Right lobe of liver (tissue), 6 donors: ENCODE data around the gene C1orf56. TPM values are rescaled to one million over a fixed set of nuclear protein-coding genes. Genes with fewer than 3 reads are reported as not detected.

Experiments used
- ATAC-seq, 4 donors: fragments of 200-7000 bp; cut with Tn5 transposase; one replicate each; pipeline ENCODE4 v1.9.1; 2020; ENCODE audit warnings: mild to moderate bottlenecking in 4 of 4, moderate library complexity in 4 of 4
- DNase-seq, 3 donors: peaks; one replicate each; pipeline ENCODE4 v3.0.0-alpha.2; 2020
- H3K27ac ChIP-seq, 3 donors: fragments of 200-600 bp; one replicate each; pipeline ENCODE4 v1.8.0; 2022
- H3K27me3 ChIP-seq, 2 donors: fragments of 200-600 bp; one replicate each; pipeline ENCODE4 v1.8.0; 2022
- H3K36me3 ChIP-seq, 4 donors: fragments of 200-600 bp; sonication (generic) in 1 of 4; one replicate each; pipeline versions ENCODE4 v1.5.1 to v1.8.0; 2017 to 2022; ENCODE audit warnings: control low read depth in 1 of 4
- H3K4me1 ChIP-seq, 4 donors: fragments of 200-600 bp; sonication (generic) in 1 of 4; one replicate each; pipeline versions ENCODE4 v1.5.1 to v1.8.0; 2017 to 2022; ENCODE audit warnings: control low read depth in 1 of 4
- H3K4me3 ChIP-seq, 3 donors: fragments of 200-600 bp; one replicate each; pipeline ENCODE4 v1.8.0; 2022
- H3K9me3 ChIP-seq, 4 donors: fragments of 200-600 bp; sonication (generic) in 1 of 4; one replicate each; pipeline versions ENCODE4 v1.5.1 to v1.8.0; 2017 to 2022; ENCODE audit warnings: control low read depth in 1 of 4
- POLR2A ChIP-seq: fragments of 450-650 bp; IDR thresholded peaks from one replicate; pipeline ENCODE4 v1.6.1; 2017; ENCODE audit warnings: antibody characterized with exemption, mild to moderate bottlenecking
- WGBS: methylation state at CpG from one replicate; pipeline ENCODE4 v1.1.6; 2018; ENCODE audit warnings: low coverage, low lambda C conversion rate; ENCODE audit not compliant: insufficient coverage; ENCODE audit errors: missing lambda C conversion rate; 5-methylcytosine and 5-hydroxymethylcytosine counted together
- intact Hi-C, 2 donors: fragments of 100-400 bp; cut with DNase I; formaldehyde crosslinking; loops; one replicate each; pipeline versions ENCODE4 v1.11.2 to v1.14.1; 2022
- total RNA-seq, 6 experiments: library from RNA; depleted of rRNA in 2 of 6; stranded (reverse); fragments of >200 nt in 2 of 6; fragmentation: NEBNext Ultra II Directional in 3 of 6; extraction: Animal tissue kit (Norgen Biotek cat#: 25700) in 3 of 6; gene quantifications; one replicate each; pipeline versions ENCODE4 v1.1.0 to v1.2.4, GENCODE V29; 2016 to 2023
- TF ChIP-seq, protein P1 (sequence below), 4 donors: fragments of 200-600 bp in 3 of 4; fragments of 450-650 bp in 1 of 4; IDR thresholded peaks; one replicate each; pipeline versions ENCODE4 v1.5.1 to v1.8.0; 2016 to 2022; ENCODE audit warnings: antibody characterized with exemption in 4 of 4, mild to moderate bottlenecking in 2 of 4
- donor health status: DM: no; HTN: yes; CAD: no.
- donor health status: DM: no; HTN: no; CAD: no.
- donor health status: DM: no; HTN: no; CAD: no.
- donor health status: DM: no; HTN: yes; CAD: no.
- donor health status: DM: no; HTN: yes; CAD: no.

Gene C1orf56
- total RNA-seq, 6 experiments from 2014 or later = 2.4 to 5.7 (median 3.8) TPM

DNA sequence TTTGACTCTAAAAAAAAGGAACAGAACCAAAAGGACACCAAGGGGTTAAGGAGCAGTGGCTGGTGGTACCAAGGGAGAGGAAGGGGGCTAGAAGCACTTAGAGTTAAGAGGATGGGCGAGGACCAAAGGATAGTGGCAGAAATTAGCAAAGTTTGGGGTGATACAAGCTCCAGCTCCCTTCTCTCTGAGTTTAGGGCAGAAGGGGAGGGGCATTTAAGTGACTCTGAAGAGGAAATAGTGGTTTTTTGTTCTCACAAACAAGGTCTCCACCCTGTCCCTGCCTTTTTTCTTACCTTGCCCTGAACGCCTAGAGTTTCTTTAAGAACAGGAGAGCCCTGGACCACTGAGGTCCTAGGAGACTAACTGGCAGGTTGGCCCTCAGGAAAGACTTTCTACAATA is 8.6 kb downstream of the C1orf56 start:
- H3K36me3 ChIP-seq = peaks cover 6 to 46% (median 22%) of the 10 kb centered on the region in 4 donors
- TF ChIP-seq, protein P1, sequence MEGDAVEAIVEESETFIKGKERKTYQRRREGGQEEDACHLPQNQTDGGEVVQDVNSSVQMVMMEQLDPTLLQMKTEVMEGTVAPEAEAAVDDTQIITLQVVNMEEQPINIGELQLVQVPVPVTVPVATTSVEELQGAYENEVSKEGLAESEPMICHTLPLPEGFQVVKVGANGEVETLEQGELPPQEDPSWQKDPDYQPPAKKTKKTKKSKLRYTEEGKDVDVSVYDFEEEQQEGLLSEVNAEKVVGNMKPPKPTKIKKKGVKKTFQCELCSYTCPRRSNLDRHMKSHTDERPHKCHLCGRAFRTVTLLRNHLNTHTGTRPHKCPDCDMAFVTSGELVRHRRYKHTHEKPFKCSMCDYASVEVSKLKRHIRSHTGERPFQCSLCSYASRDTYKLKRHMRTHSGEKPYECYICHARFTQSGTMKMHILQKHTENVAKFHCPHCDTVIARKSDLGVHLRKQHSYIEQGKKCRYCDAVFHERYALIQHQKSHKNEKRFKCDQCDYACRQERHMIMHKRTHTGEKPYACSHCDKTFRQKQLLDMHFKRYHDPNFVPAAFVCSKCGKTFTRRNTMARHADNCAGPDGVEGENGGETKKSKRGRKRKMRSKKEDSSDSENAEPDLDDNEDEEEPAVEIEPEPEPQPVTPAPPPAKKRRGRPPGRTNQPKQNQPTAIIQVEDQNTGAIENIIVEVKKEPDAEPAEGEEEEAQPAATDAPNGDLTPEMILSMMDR (IDR thresholded peaks at IDR 0.05) = no peak
- no peak for TF ChIP-seq POLR2A
- H3K9me3 ChIP-seq = no peaks in the 10 kb centered on the region
- WGBS = 30% methylated on average over 2 of the region's 2 CpGs
- H3K4me3 ChIP-seq = no peak overlapping the region
- intact Hi-C loops = no loop called here
- H3K27me3 ChIP-seq = no peaks in the 10 kb centered on the region
- no peak for ATAC-seq
- peaks cover 0 to 18% (median 4%) of the 10 kb centered on the region in 4 donors for H3K4me1 ChIP-seq
- DNase-seq = no peak
- peak overlapping the region in 2 of 3 donors; percentile 43 to 47 for H3K27ac ChIP-seq

DNA sequence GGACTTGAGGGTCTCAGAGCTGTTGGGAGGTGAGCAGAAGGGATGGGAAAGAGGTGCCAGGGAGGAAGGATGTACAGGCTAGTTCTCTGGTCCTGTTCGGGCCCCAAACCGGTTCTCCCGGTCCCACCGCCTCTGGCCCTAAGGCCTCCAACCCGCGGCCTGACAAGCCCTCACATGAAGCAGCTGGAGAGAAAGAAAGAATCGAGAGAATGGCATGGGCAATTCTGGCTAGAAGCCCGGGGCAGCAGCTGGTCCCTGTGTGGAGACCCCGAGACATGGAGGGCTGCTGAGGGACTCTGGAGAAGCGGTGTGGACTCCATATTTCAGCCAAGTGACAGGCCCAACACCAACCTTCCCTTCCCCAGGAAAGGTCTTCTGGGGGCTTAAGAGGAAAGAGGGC is 11.1 kb downstream of the C1orf56 start:
- H3K27ac ChIP-seq = peak overlapping the region; percentile 73 to 93 (median 87)
- peak in 1 of 3 donors; percentile 35 for DNase-seq
- peaks cover 0 to 18% (median 4%) of the 10 kb centered on the region in 4 donors for H3K4me1 ChIP-seq
- H3K36me3 ChIP-seq = peaks cover 4 to 22% (median 13%) of the 10 kb centered on the region in 4 donors
- ATAC-seq = peak in 1 of 4 donors; percentile 2
- H3K9me3 ChIP-seq = no peaks in the 10 kb centered on the region
- H3K4me3 ChIP-seq = peak overlapping the region; percentile 78 to 95 (median 92)
- no peaks in the 10 kb centered on the region for H3K27me3 ChIP-seq
- 0% methylated on average over 5 of the region's 10 CpGs for WGBS
- intact Hi-C loops = no loop called here
- TF ChIP-seq, protein P1 (IDR thresholded peaks at IDR 0.05) = no peak
- TF ChIP-seq POLR2A = no peak

- ATAC-seq (peak; percentile 86 to 94 (median 92)), DNase-seq (peak; percentile 83 to 89 (median 88))
- H3K4me1 ChIP-seq = peaks cover 0 to 18% (median 4%) of the 10 kb centered on the region in 4 donors
- no peaks in the 10 kb centered on the region for H3K27me3 ChIP-seq
- no peaks in the 10 kb centered on the region for H3K9me3 ChIP-seq
- peak; percentile 93 for TF ChIP-seq POLR2A
- TF ChIP-seq, protein P1 (IDR thresholded peaks at IDR 0.05) = peak; percentile 78 to 87 (median 84)
- 1% methylated on average over 15 of the region's 58 CpGs for WGBS
- H3K4me3 ChIP-seq = peak within 1 kb of the TSS; percentile 78 to 95 (median 92)
- H3K36me3 ChIP-seq = peaks cover 1 to 15% (median 6%) of the 10 kb centered on the region in 4 donors
- H3K27ac ChIP-seq = peak within 1 kb of the TSS; percentile 73 to 93 (median 87)
- intact Hi-C loops = no loop called here
Measured at GRCh38 chr1:151059109-151060006, 11.8 kb downstream of the C1orf56 start, which contains the start of gene CDC42SE1. CDC42SE1 (minus strand) TSS chr1:151059622; CDS start chr1:151055730, 3,892 bp downstream.

GRCh38 chr1:151060007-151060656 is 12.6 kb downstream of the C1orf56 start, which contains the start of gene MLLT11:
MLLT11 (plus strand) TSS chr1:151060397; CDS start chr1:151067225, 6,828 bp downstream.
- ATAC-seq (peak; percentile 30 to 46 (median 39)), DNase-seq (peak in 1 of 3 donors; percentile 32)
- Histone ChIP-seq H3K27ac (peak within 1 kb of the TSS; percentile 73 to 93 (median 87)), H3K4me3 (peak within 1 kb of the TSS; percentile 78 to 95 (median 92)), H3K36me3 (peaks cover 0 to 8% (median 3%) of the 10 kb centered on the region in 4 donors), H3K27me3 (no peaks in the 10 kb centered on the region), H3K9me3 (no peaks in the 10 kb centered on the region), H3K4me1 (peaks cover 0 to 23% (median 7%) of the 10 kb centered on the region in 4 donors)
- WGBS = 16% methylated on average over 15 of the region's 15 CpGs
- intact Hi-C loops = no loop called here
- TF ChIP-seq, protein P1 (IDR thresholded peaks at IDR 0.05) = no peak
- TF ChIP-seq POLR2A = no peak
